T-helper 2 cell treated with Interferon-gamma antibody and Interleukin-4, amounts not matched to agents 5 μg/mL and 100 μg/mL, for 36 hours (primary cell): ENCODE measurements around the gene C11orf98.
"Not testable (repeated sequence)": the region's sequence is repeated elsewhere in the genome, so short reads cannot be mapped to it uniquely, and the experiment has no call there.

ENCODE experiments used
- DNase-seq: peaks from one replicate; pipeline ENCODE4 v3.0.0; 2021; ENCODE audit warnings: low spot score
- H3K27ac Mint-ChIP-seq: one replicate; pipeline ENCODE4 v1.8.0; 2021; ENCODE audit warnings: mild to moderate bottlenecking, mixed read lengths
- H3K27me3 Mint-ChIP-seq: one replicate; pipeline ENCODE4 v1.8.0; 2021; ENCODE audit warnings: low read depth, mixed read lengths
- H3K36me3 Mint-ChIP-seq: one replicate; pipeline ENCODE4 v1.8.0; 2021; ENCODE audit warnings: low read depth, mixed read lengths
- H3K4me1 Mint-ChIP-seq: one replicate; pipeline ENCODE4 v1.8.0; 2021; ENCODE audit warnings: low read depth, mixed read lengths
- H3K4me3 Mint-ChIP-seq: one replicate; pipeline ENCODE4 v1.8.0; 2022; ENCODE audit warnings: mild to moderate bottlenecking, moderate library complexity, mixed read lengths
- H3K9me3 Mint-ChIP-seq: one replicate; pipeline ENCODE4 v1.8.0; 2021; ENCODE audit warnings: mixed read lengths

The C11orf98 gene

DNA sequence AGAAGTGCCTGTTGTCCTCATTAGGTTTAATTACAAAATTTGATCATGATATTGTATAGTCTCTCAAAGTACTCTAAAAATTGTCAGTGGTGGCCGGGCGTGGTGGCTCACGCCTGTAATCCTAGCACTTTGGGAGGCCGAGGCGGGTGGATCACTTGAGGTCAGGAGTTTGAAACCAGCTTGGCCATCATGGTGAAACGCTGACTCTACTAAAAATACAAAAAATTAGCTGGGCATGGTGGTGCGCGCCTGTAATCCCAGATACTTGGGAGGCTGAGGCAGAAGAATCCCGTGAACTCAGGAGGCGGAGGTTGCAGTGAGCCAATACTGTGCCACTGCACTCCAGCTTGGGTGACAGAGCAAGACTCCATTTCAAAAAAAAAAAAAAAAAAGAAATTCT lies 10.4 kb upstream of the C11orf98 start:
- not testable (repeated sequence) for H3K4me3 Mint-ChIP-seq, H3K27me3 Mint-ChIP-seq, DNase-seq, H3K9me3 Mint-ChIP-seq, H3K27ac Mint-ChIP-seq
- Mint-ChIP-seq H3K4me1 (peaks cover 43% of the 10 kb centered on the region), H3K36me3 (peaks cover 44% of the 10 kb centered on the region)

DNA sequence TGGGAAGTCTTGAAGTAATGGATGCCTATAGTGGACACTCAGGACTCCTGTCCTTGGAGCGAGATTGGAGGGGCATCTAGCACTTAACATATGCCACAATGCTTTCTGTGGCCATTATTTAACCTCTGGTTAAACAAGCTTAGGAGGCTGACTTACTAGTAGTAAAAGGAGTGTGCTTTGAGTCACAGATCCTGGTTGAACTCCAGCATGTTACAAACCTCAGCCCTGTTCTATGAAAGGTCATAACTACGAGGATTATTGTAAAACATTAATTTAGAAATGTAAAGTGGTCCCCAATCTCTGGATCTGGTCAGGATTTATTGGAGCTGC lies 8.2 kb upstream of the C11orf98 start:
- Mint-ChIP-seq H3K36me3 (peaks cover 45% of the 10 kb centered on the region), H3K27ac (no peak overlapping the region)

GRCh38 chr11:62671608-62672389 lies 6.8 kb upstream of the C11orf98 start, which contains the start of the genes LBHD1 and UQCC3:
Gene LBHD1, minus strand, starts transcription at chr11:62672267. Its CDS starts 2,236 bp downstream, at chr11:62670031.
Gene UQCC3, plus strand, starts transcription at chr11:62671673. Its CDS starts 73 bp downstream, at chr11:62671746.
- peaks cover 40% of the 10 kb centered on the region for H3K36me3 Mint-ChIP-seq
- H3K4me1 Mint-ChIP-seq = peaks cover 44% of the 10 kb centered on the region
- H3K27me3 Mint-ChIP-seq = no peaks in the 10 kb centered on the region
- peak; percentile 76 for DNase-seq
- H3K4me3 Mint-ChIP-seq = peak within 1 kb of the TSS; percentile 98
- no peaks in the 10 kb centered on the region for H3K9me3 Mint-ChIP-seq
- H3K27ac Mint-ChIP-seq = peak within 1 kb of the TSS; percentile 92

More for the DNA sequence above, 8.2 kb upstream of the C11orf98 start:
- no peak for DNase-seq
- H3K9me3 Mint-ChIP-seq = no peaks in the 10 kb centered on the region
- H3K4me1 Mint-ChIP-seq = peaks cover 45% of the 10 kb centered on the region
- no peaks in the 10 kb centered on the region for H3K27me3 Mint-ChIP-seq
- H3K4me3 Mint-ChIP-seq = peak overlapping the region; percentile 98

DNA sequence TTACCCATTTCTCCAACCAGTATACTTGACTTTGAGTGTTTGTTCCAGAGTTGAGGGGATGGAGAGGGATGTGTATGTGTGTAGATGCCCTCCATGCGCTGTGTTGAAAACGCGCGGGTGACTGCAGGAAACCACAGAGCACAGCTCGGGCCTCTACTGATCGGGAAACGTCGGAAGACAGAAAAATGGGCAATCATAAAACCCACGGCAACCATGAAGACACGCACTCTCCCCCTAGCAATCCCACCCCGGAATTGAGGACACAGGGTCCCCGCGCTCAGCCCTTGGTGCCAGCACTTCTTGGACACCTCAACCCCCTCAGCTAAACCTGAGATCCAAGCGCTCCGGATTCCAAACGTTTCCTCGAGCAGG lies 6.2 kb upstream of the C11orf98 start:
- H3K36me3 Mint-ChIP-seq = peaks cover 42% of the 10 kb centered on the region
- DNase-seq = no peak
- no peaks in the 10 kb centered on the region for H3K9me3 Mint-ChIP-seq
- peaks cover 43% of the 10 kb centered on the region for H3K4me1 Mint-ChIP-seq
- peak overlapping the region; percentile 98 for H3K4me3 Mint-ChIP-seq
- H3K27me3 Mint-ChIP-seq = no peaks in the 10 kb centered on the region
- H3K27ac Mint-ChIP-seq = peak overlapping the region; percentile 92

- Mint-ChIP-seq H3K27ac (peak overlapping the region; percentile 92), H3K36me3 (peaks cover 46% of the 10 kb centered on the region), H3K4me1 (peaks cover 38% of the 10 kb centered on the region), H3K27me3 (no peaks in the 10 kb centered on the region), H3K9me3 (no peaks in the 10 kb centered on the region), H3K4me3 (peak overlapping the region; percentile 98)
- no peak for DNase-seq
These were observed 4.6 kb upstream of the C11orf98 start for GRCh38 chr11:62669420-62670161.

GRCh38 chr11:62667460-62667859 lies 2.5 kb upstream of the C11orf98 start:
- Mint-ChIP-seq H3K4me1 (peaks cover 31% of the 10 kb centered on the region), H3K36me3 (peaks cover 46% of the 10 kb centered on the region), H3K9me3 (no peaks in the 10 kb centered on the region), H3K27ac (peak overlapping the region; percentile 10), H3K27me3 (no peaks in the 10 kb centered on the region), H3K4me3 (peak overlapping the region; percentile 98)
- DNase-seq = no peak

DNA sequence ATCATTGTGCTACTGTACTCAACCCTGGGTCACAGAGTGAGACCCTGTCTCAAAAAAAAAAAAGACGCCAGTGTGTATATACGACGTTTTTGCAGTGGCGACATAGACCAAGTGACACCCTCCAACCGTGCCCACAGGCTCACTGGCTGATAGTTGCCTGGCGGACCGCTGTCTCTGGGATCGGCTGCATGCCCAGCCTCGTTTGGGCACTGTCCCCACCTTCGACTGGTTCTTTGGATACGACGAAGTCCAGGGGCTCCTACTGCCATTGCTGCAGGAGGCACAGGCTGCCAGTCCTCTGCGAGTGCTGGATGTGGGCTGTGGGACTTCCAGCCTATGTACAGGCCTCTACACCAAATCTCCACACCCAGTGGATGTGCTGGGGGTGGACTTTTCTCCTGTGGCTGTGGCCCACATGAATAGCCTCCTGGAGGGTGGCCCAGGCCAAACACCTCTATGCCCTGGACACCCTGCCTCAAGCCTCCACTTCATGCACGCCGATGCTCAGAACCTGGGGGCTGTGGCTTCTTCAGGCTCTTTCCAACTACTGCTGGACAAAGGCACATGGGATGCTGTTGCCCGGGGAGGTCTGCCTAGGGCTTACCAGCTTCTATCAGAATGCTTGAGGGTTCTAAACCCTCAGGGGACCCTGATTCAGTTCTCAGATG lies 1.4 kb upstream of the C11orf98 start:
- H3K4me1 Mint-ChIP-seq = peaks cover 30% of the 10 kb centered on the region
- H3K27me3 Mint-ChIP-seq = no peaks in the 10 kb centered on the region
- peak overlapping the region; percentile 68 for H3K27ac Mint-ChIP-seq
- H3K4me3 Mint-ChIP-seq = peak overlapping the region; percentile 98
- H3K9me3 Mint-ChIP-seq = no peaks in the 10 kb centered on the region
- H3K36me3 Mint-ChIP-seq = peaks cover 43% of the 10 kb centered on the region
- no peak for DNase-seq

GRCh38 chr11:62665599-62666258 lies 719 bp upstream of the C11orf98 start:
- peaks cover 41% of the 10 kb centered on the region for H3K36me3 Mint-ChIP-seq
- peak overlapping the region; percentile 91 for H3K27ac Mint-ChIP-seq
- no peaks in the 10 kb centered on the region for H3K9me3 Mint-ChIP-seq
- peak; percentile 47 for DNase-seq
- no peaks in the 10 kb centered on the region for H3K27me3 Mint-ChIP-seq
- peaks cover 28% of the 10 kb centered on the region for H3K4me1 Mint-ChIP-seq
- peak overlapping the region; percentile 98 for H3K4me3 Mint-ChIP-seq

DNA sequence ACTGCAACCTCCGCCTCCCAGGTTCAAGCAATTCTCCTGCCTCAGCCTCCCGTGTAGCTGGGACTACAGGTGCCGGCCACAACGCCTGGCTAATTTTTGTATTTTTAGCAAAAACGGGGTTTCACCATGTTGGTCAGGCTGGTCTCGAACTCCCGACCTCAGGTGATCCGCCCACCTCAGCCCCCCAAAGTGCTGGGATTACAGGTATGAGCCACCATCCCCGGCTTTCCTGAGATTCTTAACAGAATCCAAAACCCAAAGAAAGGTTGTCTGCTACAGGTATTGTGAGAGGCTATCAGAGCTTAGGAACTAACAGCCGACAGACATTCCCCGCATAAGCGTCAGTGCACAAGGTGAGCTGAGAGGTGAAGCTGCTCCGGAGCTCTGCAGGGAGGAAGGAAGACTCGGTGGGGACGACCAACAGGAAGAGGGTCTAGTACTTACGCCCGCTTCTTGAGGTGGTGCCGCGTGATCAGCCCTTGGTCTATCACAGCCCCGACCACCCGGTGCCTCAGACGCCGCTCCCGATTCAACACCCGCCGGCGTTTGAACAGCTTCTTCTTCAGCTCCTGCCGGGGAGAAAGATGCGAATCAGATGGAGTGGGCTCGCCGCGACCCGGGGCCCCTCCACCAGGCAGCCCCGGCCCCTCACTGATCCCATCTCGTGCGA lies 470 bp downstream of the C11orf98 start:
- peaks cover 20% of the 10 kb centered on the region for H3K4me1 Mint-ChIP-seq
- H3K4me3 Mint-ChIP-seq = peak overlapping the region; percentile 98
- no peaks in the 10 kb centered on the region for H3K9me3 Mint-ChIP-seq
- no peak for DNase-seq
- H3K27me3 Mint-ChIP-seq = no peaks in the 10 kb centered on the region
- peak overlapping the region; percentile 91 for H3K27ac Mint-ChIP-seq
- H3K36me3 Mint-ChIP-seq = peaks cover 41% of the 10 kb centered on the region

- Mint-ChIP-seq H3K4me1 (peaks cover 15% of the 10 kb centered on the region), H3K27ac (no peak overlapping the region), H3K27me3 (no peaks in the 10 kb centered on the region)
These were observed 8.1 kb downstream of the C11orf98 start for GRCh38 chr11:62656796-62657429.

DNA sequence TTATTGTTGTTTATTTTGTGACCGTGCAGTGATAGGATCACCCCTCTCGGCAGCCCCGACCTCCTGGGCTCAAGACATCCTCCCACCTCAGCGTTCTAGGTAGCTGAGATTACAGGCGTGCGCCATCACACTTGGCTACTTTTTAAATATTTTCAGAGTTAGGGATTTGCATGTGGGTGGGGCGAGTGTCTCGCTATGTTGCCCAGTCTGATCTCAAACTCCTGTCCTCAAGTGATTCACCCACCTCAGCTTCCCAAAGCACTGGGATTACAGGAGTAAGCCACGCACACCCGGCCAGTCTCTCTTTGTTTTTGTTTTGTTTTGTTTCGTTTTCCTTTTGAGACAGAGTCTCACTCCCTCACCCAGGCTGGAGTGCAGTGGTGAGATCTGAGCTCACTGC lies 10.7 kb downstream of the C11orf98 start:
- H3K4me1 Mint-ChIP-seq = peaks cover 14% of the 10 kb centered on the region
- H3K9me3 Mint-ChIP-seq = no peaks in the 10 kb centered on the region
- no peak overlapping the region for H3K27ac Mint-ChIP-seq
- peak overlapping the region; percentile 46 for H3K4me3 Mint-ChIP-seq
- H3K27me3 Mint-ChIP-seq = no peaks in the 10 kb centered on the region
- DNase-seq = no peak
- H3K36me3 Mint-ChIP-seq = peaks cover 11% of the 10 kb centered on the region

More at GRCh38 chr11:62656796-62657429, 8.1 kb downstream of the C11orf98 start:
- peaks cover 6% of the 10 kb centered on the region for H3K36me3 Mint-ChIP-seq
- no peak for DNase-seq
- no peaks in the 10 kb centered on the region for H3K9me3 Mint-ChIP-seq
- H3K4me3 Mint-ChIP-seq = no peak overlapping the region

- DNase-seq = no peak
- Mint-ChIP-seq H3K27ac (peak overlapping the region; percentile 95), H3K36me3 (peaks cover 15% of the 10 kb centered on the region), H3K4me3 (peak overlapping the region; percentile 95), H3K27me3 (no peaks in the 10 kb centered on the region), H3K4me1 (peaks cover 14% of the 10 kb centered on the region), H3K9me3 (no peaks in the 10 kb centered on the region)
These were observed 12.6 kb downstream of the C11orf98 start for GRCh38 chr11:62652161-62653006.
